HepG2 (cell line): Measurements from ENCODE around the gene JMJD1C. TPM values are rescaled to one million over a fixed set of nuclear protein-coding genes. Genes with fewer than 3 reads are reported as not detected.

Experiments used
- ARNT2 ChIP-seq: sonication (generic); formaldehyde crosslinking; IDR thresholded peaks from 2 replicates; pipeline ENCODE4 v1.8.0; 2022; ENCODE audit warnings: mild to moderate bottlenecking, low read depth, missing genetic modification reagents, moderate library complexity
- CBFB ChIP-seq: sonication (generic); formaldehyde crosslinking; IDR thresholded peaks from 2 replicates; pipeline ENCODE4 v1.4.0; 2020; ENCODE audit warnings: missing genetic modification reagents
- EEA1 ChIP-seq: sonication (generic); formaldehyde crosslinking; IDR thresholded peaks from 2 replicates; pipeline ENCODE4 v1.5.1; 2020; ENCODE audit warnings: mild to moderate bottlenecking, missing genetic modification reagents, borderline replicate concordance
- KLF9 ChIP-seq: IDR thresholded peaks from 2 replicates; pipeline ENCODE4 v1.6.1; 2016; ENCODE audit warnings: low read depth
- MAZ ChIP-seq, 2 experiments: sonication (generic) in 1 of 2; formaldehyde crosslinking in 1 of 2; IDR thresholded peaks; 2 replicates each; pipeline versions ENCODE4 v1.5.0 to v1.6.1; 2012 to 2020; ENCODE audit warnings: low read depth in 2 of 2, mild to moderate bottlenecking in 2 of 2, borderline replicate concordance in 1 of 2, improper control_type of control experiment in 1 of 2, low read length in 1 of 2, missing genetic modification reagents in 1 of 2, moderate library complexity in 1 of 2
- TBX3 ChIP-seq: fragments of 450-650 bp; IDR thresholded peaks from 2 replicates; pipeline ENCODE4 v1.6.1; 2017; ENCODE audit warnings: antibody characterized with exemption, mild to moderate bottlenecking, inconsistent platforms, borderline replicate concordance
- polyA plus RNA-seq, 8 experiments: library from polyadenylated mRNA; depleted of rRNA in 3 of 8; stranded (reverse) in 7 of 8; unstranded in 1 of 8; fragments of >200 nt; fragmentation: Illumina TruSeq in 4 of 8; extraction: Trizol in 4 of 8; gene quantifications; 2 replicates each; pipeline versions ENCODE4 v1.2.1 to v1.2.3, GENCODE V29; 2011 to 2016; ENCODE audit warnings: low read depth in 4 of 8, missing spikeins in 1 of 8, mixed read lengths in 1 of 8; ENCODE audit not compliant: insufficient read depth in 1 of 8
- total RNA-seq, 5 experiments: library from RNA; depleted of rRNA; stranded (reverse); fragments of >200 nt; fragmentation: Illumina TruSeq; extraction: Trizol; gene quantifications; 2 replicates each; pipeline ENCODE4 v1.2.3, GENCODE V29; 2016; ENCODE audit warnings: low read depth in 1 of 5
- TF ChIP-seq, protein P1 (sequence below): sonication (generic); formaldehyde crosslinking; IDR thresholded peaks from 2 replicates; pipeline ENCODE4 v1.4.0; 2020; ENCODE audit warnings: missing genetic modification reagents
- TF ChIP-seq, protein P2 (sequence below): sonication (generic); formaldehyde crosslinking; IDR thresholded peaks from 2 replicates; pipeline ENCODE4 v1.4.0; 2020; ENCODE audit warnings: missing genetic modification reagents, mild to moderate bottlenecking, borderline replicate concordance
- TF ChIP-seq, protein P3 (sequence below): sonication (generic); formaldehyde crosslinking; IDR thresholded peaks from 2 replicates; pipeline ENCODE4 v1.4.0; 2020; ENCODE audit warnings: mild to moderate bottlenecking, low read depth, missing genetic modification reagents
- TF ChIP-seq, protein P4 (sequence below): sonication (generic); formaldehyde crosslinking; IDR thresholded peaks from 2 replicates; pipeline ENCODE4 v1.8.0; 2022; ENCODE audit warnings: missing genetic modification reagents, mild to moderate bottlenecking, borderline replicate concordance
- TF ChIP-seq, protein P5 (sequence below): sonication (generic); formaldehyde crosslinking; IDR thresholded peaks from 2 replicates; pipeline ENCODE4 v1.4.0; 2020; ENCODE audit warnings: missing genetic modification reagents
- TF ChIP-seq, protein P6 (sequence below), 2 experiments: fragments of 450-650 bp in 1 of 2; sonication (generic) in 1 of 2; formaldehyde crosslinking; IDR thresholded peaks; 2 replicates each; pipeline versions ENCODE4 v1.5.0 to v1.8.0; 2020 to 2022; ENCODE audit warnings: mild to moderate bottlenecking in 1 of 2, missing genetic modification reagents in 1 of 2

Gene JMJD1C
- total and polyA plus RNA-seq, 2 of the 13 experiments (the other 11 are each of a cell fraction or from before 2014, with no cell fraction given) = 42.3 to 42.7 TPM

DNA sequence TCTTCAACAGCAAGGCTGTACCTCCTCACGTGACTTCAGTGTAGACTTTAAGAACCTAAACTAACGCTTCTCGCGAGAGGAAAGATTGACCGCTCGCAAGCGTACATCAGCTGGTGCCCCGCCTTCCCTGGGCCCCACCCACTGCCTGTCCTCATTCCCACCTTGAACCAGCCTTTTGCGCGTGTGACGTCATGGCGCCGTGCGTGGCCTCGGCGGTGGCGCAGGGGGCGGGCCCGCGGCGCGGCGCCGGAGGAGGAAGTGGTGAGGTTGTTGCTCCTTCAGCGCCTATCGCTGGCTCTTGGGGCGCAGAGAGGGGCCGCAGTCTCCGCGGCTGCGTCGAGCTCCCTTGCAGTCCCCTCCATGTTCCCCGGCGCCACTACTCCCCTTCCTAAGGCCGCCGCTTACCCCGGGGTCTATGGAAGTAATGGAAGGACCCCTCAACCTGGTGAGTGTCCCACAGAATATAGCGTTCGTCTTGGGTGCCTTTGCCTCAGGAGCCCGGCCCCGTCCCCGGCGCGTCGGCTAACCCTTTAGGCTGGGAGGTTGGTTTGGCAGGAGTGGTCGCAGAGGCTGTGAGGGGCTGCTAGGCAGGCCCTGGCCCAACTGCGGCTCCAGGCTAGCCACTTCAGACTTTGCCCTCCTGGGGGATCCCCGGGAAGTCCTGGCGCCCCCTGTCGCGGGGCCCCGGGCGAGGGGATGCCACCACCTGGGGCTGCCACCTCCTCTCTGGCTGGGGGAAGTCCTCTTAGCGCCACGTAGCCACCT lies 332.5 kb downstream of the JMJD1C start, which contains the start of gene NRBF2 (continued):
- TF ChIP-seq, protein P1, sequence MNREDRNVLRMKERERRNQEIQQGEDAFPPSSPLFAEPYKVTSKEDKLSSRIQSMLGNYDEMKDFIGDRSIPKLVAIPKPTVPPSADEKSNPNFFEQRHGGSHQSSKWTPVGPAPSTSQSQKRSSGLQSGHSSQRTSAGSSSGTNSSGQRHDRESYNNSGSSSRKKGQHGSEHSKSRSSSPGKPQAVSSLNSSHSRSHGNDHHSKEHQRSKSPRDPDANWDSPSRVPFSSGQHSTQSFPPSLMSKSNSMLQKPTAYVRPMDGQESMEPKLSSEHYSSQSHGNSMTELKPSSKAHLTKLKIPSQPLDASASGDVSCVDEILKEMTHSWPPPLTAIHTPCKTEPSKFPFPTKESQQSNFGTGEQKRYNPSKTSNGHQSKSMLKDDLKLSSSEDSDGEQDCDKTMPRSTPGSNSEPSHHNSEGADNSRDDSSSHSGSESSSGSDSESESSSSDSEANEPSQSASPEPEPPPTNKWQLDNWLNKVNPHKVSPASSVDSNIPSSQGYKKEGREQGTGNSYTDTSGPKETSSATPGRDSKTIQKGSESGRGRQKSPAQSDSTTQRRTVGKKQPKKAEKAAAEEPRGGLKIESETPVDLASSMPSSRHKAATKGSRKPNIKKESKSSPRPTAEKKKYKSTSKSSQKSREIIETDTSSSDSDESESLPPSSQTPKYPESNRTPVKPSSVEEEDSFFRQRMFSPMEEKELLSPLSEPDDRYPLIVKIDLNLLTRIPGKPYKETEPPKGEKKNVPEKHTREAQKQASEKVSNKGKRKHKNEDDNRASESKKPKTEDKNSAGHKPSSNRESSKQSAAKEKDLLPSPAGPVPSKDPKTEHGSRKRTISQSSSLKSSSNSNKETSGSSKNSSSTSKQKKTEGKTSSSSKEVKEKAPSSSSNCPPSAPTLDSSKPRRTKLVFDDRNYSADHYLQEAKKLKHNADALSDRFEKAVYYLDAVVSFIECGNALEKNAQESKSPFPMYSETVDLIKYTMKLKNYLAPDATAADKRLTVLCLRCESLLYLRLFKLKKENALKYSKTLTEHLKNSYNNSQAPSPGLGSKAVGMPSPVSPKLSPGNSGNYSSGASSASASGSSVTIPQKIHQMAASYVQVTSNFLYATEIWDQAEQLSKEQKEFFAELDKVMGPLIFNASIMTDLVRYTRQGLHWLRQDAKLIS (CRISPR knock-in tag) = no peak
- TF ChIP-seq, protein P2, sequence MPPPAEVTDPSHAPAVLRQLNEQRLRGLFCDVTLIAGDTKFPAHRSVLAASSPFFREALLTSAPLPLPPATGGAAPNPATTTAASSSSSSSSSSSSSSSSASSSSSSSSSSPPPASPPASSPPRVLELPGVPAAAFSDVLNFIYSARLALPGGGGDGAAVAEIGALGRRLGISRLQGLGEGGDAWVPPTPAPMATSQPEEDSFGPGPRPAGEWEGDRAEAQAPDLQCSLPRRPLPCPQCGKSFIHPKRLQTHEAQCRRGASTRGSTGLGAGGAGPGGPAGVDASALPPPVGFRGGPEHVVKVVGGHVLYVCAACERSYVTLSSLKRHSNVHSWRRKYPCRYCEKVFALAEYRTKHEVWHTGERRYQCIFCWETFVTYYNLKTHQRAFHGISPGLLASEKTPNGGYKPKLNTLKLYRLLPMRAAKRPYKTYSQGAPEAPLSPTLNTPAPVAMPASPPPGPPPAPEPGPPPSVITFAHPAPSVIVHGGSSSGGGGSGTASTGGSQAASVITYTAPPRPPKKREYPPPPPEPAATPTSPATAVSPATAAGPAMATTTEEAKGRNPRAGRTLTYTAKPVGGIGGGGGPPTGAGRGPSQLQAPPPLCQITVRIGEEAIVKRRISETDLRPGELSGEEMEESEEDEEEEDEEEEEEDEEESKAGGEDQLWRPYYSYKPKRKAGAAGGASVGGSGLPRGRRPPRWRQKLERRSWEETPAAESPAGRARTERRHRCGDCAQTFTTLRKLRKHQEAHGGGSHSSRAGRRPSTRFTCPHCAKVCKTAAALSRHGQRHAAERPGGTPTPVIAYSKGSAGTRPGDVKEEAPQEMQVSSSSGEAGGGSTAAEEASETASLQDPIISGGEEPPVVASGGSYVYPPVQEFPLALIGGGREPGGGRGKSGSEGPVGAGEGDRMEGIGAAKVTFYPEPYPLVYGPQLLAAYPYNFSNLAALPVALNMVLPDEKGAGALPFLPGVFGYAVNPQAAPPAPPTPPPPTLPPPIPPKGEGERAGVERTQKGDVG (CRISPR knock-in tag) = peak; percentile 75; the same call in 1 of the 2 replicates
- TF ChIP-seq MAZ (IDR thresholded peaks at IDR 0.05; ENCODE audit: borderline replicate concordance, low read depth, low read length) = no peak
- TF ChIP-seq MAZ (CRISPR knock-in tag; IDR thresholded peaks at IDR 0.05; ENCODE audit: low read depth) = peak; percentile 77; the same call in 1 of the 2 replicates
- TF ChIP-seq, protein P3, sequence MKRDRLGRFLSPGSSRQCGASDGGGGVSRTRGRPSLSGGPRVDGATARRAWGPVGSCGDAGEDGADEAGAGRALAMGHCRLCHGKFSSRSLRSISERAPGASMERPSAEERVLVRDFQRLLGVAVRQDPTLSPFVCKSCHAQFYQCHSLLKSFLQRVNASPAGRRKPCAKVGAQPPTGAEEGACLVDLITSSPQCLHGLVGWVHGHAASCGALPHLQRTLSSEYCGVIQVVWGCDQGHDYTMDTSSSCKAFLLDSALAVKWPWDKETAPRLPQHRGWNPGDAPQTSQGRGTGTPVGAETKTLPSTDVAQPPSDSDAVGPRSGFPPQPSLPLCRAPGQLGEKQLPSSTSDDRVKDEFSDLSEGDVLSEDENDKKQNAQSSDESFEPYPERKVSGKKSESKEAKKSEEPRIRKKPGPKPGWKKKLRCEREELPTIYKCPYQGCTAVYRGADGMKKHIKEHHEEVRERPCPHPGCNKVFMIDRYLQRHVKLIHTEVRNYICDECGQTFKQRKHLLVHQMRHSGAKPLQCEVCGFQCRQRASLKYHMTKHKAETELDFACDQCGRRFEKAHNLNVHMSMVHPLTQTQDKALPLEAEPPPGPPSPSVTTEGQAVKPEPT = no peak
- TF ChIP-seq ARNT2 = peak; percentile 86
- peak; percentile 34; the same call in 1 of the 2 replicates for TF ChIP-seq EEA1
- peak; percentile 58 for TF ChIP-seq CBFB (CRISPR knock-in tag)
- TF ChIP-seq, protein P4, sequence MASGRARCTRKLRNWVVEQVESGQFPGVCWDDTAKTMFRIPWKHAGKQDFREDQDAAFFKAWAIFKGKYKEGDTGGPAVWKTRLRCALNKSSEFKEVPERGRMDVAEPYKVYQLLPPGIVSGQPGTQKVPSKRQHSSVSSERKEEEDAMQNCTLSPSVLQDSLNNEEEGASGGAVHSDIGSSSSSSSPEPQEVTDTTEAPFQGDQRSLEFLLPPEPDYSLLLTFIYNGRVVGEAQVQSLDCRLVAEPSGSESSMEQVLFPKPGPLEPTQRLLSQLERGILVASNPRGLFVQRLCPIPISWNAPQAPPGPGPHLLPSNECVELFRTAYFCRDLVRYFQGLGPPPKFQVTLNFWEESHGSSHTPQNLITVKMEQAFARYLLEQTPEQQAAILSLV = peak; percentile 80; the same call in 1 of the 2 replicates
- TF ChIP-seq, protein P5, sequence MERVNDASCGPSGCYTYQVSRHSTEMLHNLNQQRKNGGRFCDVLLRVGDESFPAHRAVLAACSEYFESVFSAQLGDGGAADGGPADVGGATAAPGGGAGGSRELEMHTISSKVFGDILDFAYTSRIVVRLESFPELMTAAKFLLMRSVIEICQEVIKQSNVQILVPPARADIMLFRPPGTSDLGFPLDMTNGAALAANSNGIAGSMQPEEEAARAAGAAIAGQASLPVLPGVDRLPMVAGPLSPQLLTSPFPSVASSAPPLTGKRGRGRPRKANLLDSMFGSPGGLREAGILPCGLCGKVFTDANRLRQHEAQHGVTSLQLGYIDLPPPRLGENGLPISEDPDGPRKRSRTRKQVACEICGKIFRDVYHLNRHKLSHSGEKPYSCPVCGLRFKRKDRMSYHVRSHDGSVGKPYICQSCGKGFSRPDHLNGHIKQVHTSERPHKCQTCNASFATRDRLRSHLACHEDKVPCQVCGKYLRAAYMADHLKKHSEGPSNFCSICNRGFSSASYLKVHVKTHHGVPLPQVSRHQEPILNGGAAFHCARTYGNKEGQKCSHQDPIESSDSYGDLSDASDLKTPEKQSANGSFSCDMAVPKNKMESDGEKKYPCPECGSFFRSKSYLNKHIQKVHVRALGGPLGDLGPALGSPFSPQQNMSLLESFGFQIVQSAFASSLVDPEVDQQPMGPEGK (CRISPR knock-in tag) = peak; percentile 50; the same call in 1 of the 2 replicates
- no peak for TF ChIP-seq TBX3
- TF ChIP-seq KLF9 (CRISPR knock-in tag) = no peak; the same call in 1 of the 2 replicates
- TF ChIP-seq, protein P6, sequence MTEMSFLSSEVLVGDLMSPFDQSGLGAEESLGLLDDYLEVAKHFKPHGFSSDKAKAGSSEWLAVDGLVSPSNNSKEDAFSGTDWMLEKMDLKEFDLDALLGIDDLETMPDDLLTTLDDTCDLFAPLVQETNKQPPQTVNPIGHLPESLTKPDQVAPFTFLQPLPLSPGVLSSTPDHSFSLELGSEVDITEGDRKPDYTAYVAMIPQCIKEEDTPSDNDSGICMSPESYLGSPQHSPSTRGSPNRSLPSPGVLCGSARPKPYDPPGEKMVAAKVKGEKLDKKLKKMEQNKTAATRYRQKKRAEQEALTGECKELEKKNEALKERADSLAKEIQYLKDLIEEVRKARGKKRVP (CRISPR knock-in tag; IDR thresholded peaks at IDR 0.05) = peak in 1 of 2 experiments; percentile 60; a peak in 2 of 4 replicates
